Measurements from ENCODE around the gene PIP4K2B.

The PIP4K2B gene

GRCh38 chr17:38766341-38766740 is 33.0 kb downstream of the PIP4K2B start:
- DNase-seq (ENCODE audit: low read depth in 1 of 2, low spot score in 1 of 2): no peak
- H3K4me3 ChIP-seq (replicated peaks; ENCODE audit: insufficient read depth, low read length): no peak overlapping the region
- no peak for TF ChIP-seq CTCF (IDR thresholded peaks at IDR 0.05; ENCODE audit: insufficient read depth, low read length)
- no peak; the same call in 1 of the 2 replicates for TF ChIP-seq POLR2AphosphoS5 (IDR thresholded peaks at IDR 0.05; ENCODE audit: low read depth)
- no peak for TF ChIP-seq SPI1 (IDR thresholded peaks at IDR 0.05; ENCODE audit: borderline replicate concordance, low read depth)
- no peak for TF ChIP-seq REST (IDR thresholded peaks at IDR 0.05; ENCODE audit: insufficient replicate concordance, low read depth)
- no peak for TF ChIP-seq GABPA (IDR thresholded peaks at IDR 0.05; ENCODE audit: low read depth)
- H3K27ac ChIP-seq (replicated peaks): no peak overlapping the region
- H3K27me3 ChIP-seq (ENCODE audit: insufficient read depth, poor library complexity, severe bottlenecking): no peaks in the 10 kb centered on the region

GRCh38 chr17:38762231-38762630 is 37.1 kb downstream of the PIP4K2B start:
- no peak for DNase-seq (ENCODE audit: low read depth in 1 of 2, low spot score in 1 of 2)
- Histone ChIP-seq H3K27ac (replicated peaks) (no peak overlapping the region), H3K27me3 (ENCODE audit: insufficient read depth, poor library complexity, severe bottlenecking) (no peaks in the 10 kb centered on the region), H3K4me3 (replicated peaks; ENCODE audit: insufficient read depth, low read length) (no peak overlapping the region)
- TF ChIP-seq CTCF (IDR thresholded peaks at IDR 0.05; ENCODE audit: insufficient read depth, low read length) (no peak), REST (IDR thresholded peaks at IDR 0.05; ENCODE audit: insufficient replicate concordance, low read depth) (no peak), POLR2AphosphoS5 (IDR thresholded peaks at IDR 0.05; ENCODE audit: low read depth) (no peak), GABPA (IDR thresholded peaks at IDR 0.05; ENCODE audit: low read depth) (no peak), SPI1 (IDR thresholded peaks at IDR 0.05; ENCODE audit: borderline replicate concordance, low read depth) (no peak)

- DNase-seq (ENCODE audit: low read depth in 1 of 2, low spot score in 1 of 2): peak in 1 of 2 experiments; percentile 37
- peak; percentile 13 for TF ChIP-seq CTCF (IDR thresholded peaks at IDR 0.05; ENCODE audit: insufficient read depth, low read length)
- TF ChIP-seq POLR2AphosphoS5 (IDR thresholded peaks at IDR 0.05; ENCODE audit: low read depth): no peak
- TF ChIP-seq GABPA (IDR thresholded peaks at IDR 0.05; ENCODE audit: low read depth): no peak
- TF ChIP-seq SPI1 (IDR thresholded peaks at IDR 0.05; ENCODE audit: borderline replicate concordance, low read depth): no peak
- no peak for TF ChIP-seq REST (IDR thresholded peaks at IDR 0.05; ENCODE audit: insufficient replicate concordance, low read depth)
- no peaks in the 10 kb centered on the region for H3K27me3 ChIP-seq (ENCODE audit: insufficient read depth, poor library complexity, severe bottlenecking)
These were observed 37.7 kb downstream of the PIP4K2B start for GRCh38 chr17:38761612-38762011.

More at GRCh38 chr17:38761612-38762011, 37.7 kb downstream of the PIP4K2B start:
- Histone ChIP-seq H3K4me3 (replicated peaks; ENCODE audit: insufficient read depth, low read length) (no peak overlapping the region), H3K27ac (replicated peaks) (no peak overlapping the region)
